Mesangial cell (primary cell): Measurements from ENCODE around the gene LYZ. TPM values are rescaled to one million over a fixed set of nuclear protein-coding genes. Genes with fewer than 3 reads are reported as not detected.

Source experiments
- total RNA-seq: library from RNA; depleted of rRNA; stranded (reverse); fragments of >200 nt; gene quantifications from 2 replicates; pipeline ENCODE4 v1.2.3, GENCODE V29; 2015

Gene LYZ
- total RNA-seq, result not detected in 2 replicates

GRCh38 chr12:69348162-69348938 is at the start of gene LYZ:
LYZ (plus strand) TSS chr12:69348381; CDS start chr12:69348409, 28 bp downstream.

GRCh38 chr12:69359531-69360347 is 11.6 kb downstream of the LYZ start, which contains the start of gene YEATS4:
YEATS4 (plus strand) TSS chr12:69359743; CDS start chr12:69359973, 230 bp downstream.

Other genes with a start within 250 kb of the LYZ start
- 22.9 and 24.8 TPM in 2 replicates for gene CPSF6, start 108.8 kb upstream of the LYZ start, total RNA-seq
- gene YEATS4, start 11.4 kb downstream of the LYZ start, total RNA-seq, result 17.6 and 35.7 TPM in 2 replicates
- 19.6 and 28.5 TPM in 2 replicates for gene FRS2, start 122.0 kb downstream of the LYZ start, total RNA-seq
- 119 and 310 TPM in 2 replicates for gene CCT2, start 237.1 kb downstream of the LYZ start, total RNA-seq